Body of pancreas (tissue), 4 donors: ENCODE measurements around the gene UBE2L6. TPM values are rescaled to one million over a fixed set of nuclear protein-coding genes. Genes with fewer than 3 reads are reported as not detected.
A peak's percentile ranks its signal among the peaks of the same experiment; 100 is the strongest.

Experiments
- ATAC-seq: fragments of 150-250 bp; one replicate; pipeline ENCODE4 v1.9.1; 2016
- DNase-seq, 4 donors: peaks; one replicate each; pipeline ENCODE4 v3.0.0-alpha.2; 2019
- H3K27ac ChIP-seq, 4 donors: fragments of 200-600 bp; sonication (generic); 1 replicate in 3 of 4; 2 replicates in 1 of 4; pipeline versions ENCODE4 v1.5.1 to v1.6.1; 2016 to 2019; ENCODE audit warnings: mild to moderate bottlenecking in 1 of 4, mixed read lengths in 1 of 4, moderate library complexity in 1 of 4
- H3K27me3 ChIP-seq, 2 donors: fragments of 200-600 bp; sonication (generic); one replicate each; pipeline ENCODE4 v1.6.0; 2016; ENCODE audit warnings: mild to moderate bottlenecking in 1 of 2
- H3K36me3 ChIP-seq, 2 donors: fragments of 200-600 bp; sonication (generic); replicated peaks in 1 of 2; 2 replicates each; pipeline ENCODE4 v1.5.1; 2016; ENCODE audit warnings: low read depth in 2 of 2; ENCODE audit not compliant: insufficient read depth in 1 of 2
- H3K4me1 ChIP-seq: fragments of 200-600 bp; sonication (generic); one replicate; pipeline ENCODE4 v1.6.0; 2016
- H3K4me3 ChIP-seq, 2 donors: fragments of 200-600 bp; sonication (generic); 1 replicate in 1 of 2; 2 replicates in 1 of 2; pipeline ENCODE4 v1.5.1; 2016 to 2019
- H3K9me3 ChIP-seq, 3 donors: fragments of 200-600 bp; sonication (generic); 1 replicate in 2 of 3; 2 replicates in 1 of 3; pipeline ENCODE4 v1.5.1; 2016
- POLR2A ChIP-seq, 3 donors: fragments of 450-650 bp; IDR thresholded peaks; one replicate each; pipeline ENCODE4 v1.6.1; 2016; ENCODE audit warnings: antibody characterized with exemption in 3 of 3, mild to moderate bottlenecking in 2 of 3
- WGBS, 2 donors: methylation state at CpG; one replicate each; pipeline ENCODE4 v1.1.5; 2017; 5-methylcytosine and 5-hydroxymethylcytosine counted together
- intact Hi-C: fragments of 100-400 bp; cut with DNase I; formaldehyde crosslinking; loops from one replicate; pipeline ENCODE4 v1.15.1; 2023
- total RNA-seq, 2 donors: library from RNA; depleted of rRNA; stranded (reverse); fragments of >200 nt; gene quantifications; one replicate each; pipeline ENCODE4 v1.1.0, GENCODE V29; 2016
- TF ChIP-seq, protein P1 (sequence below), 7 experiments: fragments of 450-650 bp in 4 of 7; fragments of 200-600 bp in 3 of 7; sonication (generic) in 3 of 7; IDR thresholded peaks; one replicate each; pipeline ENCODE4 v1.5.1; 2016 to 2019; ENCODE audit warnings: antibody characterized with exemption in 7 of 7

UBE2L6 gene
- total RNA-seq, 2 donors from 2014 or later, result 7.9 to 17.4 TPM

DNA sequence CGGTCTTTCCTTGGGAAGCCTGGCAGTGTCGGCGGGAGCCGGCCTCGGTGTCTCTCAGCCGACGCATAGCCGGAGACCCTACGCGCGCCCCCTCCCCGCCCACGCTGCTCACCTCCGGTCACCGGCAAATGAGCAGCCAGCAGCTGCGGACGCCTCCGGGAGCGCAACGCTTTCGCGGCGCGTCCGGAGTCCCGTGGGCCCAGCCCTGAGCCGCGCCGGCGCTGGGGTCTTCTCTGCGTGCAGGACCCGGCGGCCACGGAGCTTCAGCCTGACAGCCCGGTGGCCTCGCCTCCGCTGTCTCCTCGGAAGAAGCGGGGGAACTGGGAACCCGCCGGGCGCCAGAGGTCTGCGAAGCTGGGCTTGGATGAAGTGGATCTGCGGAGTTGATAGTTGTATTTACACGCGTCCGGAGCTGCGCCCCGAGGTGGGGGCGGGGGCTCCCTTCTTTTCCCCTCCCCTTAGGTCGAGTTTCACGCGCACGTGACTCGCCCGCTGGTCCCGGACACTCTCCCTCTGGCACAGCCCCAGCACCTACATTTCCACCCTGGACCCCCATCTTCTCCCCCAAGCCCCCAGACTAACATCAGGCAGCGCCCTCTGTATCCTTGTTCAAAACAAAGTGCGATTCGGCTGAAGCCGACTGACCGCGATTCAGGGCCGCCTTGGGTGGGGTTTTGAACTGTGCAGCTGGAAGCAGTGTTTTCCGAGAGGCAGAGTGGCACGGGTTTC, 52.0 kb downstream of the UBE2L6 start, which contains the start of gene SLC43A1:
Gene SLC43A1 (minus strand): TSS at position 371 of the 729 bp plus-strand sequence. CDS start 1,591 bp downstream, outside the sequence.
- intact Hi-C loops, result no loop called here

DNA sequence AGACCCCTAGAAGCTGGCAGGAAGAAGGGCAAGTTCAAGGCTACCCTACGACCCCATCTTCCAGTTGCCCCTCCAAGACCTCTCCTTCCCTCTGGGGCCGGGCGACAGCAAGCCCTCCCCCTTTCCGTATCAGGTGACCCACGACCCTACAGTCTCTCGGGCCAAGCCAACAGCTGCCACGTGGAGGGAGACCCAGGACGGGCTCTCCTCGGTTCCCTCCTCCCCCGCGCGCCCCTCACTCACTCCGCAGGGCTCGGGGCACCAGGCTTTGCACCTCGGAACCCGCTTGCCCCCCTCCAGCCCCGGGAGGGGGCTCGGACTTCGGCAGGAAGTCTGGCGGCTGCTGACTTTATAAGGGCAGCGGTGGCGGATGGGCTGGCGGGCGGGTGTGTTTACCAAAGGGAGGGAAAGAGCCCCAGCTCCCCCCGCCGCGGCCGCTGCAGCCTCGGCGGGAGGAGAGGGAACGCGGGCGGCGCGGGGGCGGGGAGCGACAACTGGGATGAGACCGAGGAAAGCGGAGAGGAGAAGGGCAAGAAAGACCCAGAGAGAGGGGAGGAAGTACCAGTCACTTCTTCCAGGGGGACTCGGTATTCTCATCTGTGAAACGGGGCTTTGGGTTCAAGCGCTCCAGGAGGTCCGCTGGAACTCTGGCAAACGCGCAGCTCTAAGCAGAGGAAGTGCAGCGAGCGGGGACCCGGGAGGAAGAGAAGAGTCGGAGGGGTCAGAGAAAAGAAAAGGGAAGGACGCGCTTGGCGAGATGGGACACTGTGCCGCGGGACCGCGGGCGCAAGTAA, 52.7 kb downstream of the UBE2L6 start:
- H3K27me3 ChIP-seq, result no peaks in the 10 kb centered on the region
- H3K27ac ChIP-seq, result peak overlapping the region; percentile 78 to 95 (median 92)
- intact Hi-C loops, result no loop called here
- TF ChIP-seq POLR2A (IDR thresholded peaks at IDR 0.05), result peak; percentile 58 to 83 (median 76)
- TF ChIP-seq, protein P1, sequence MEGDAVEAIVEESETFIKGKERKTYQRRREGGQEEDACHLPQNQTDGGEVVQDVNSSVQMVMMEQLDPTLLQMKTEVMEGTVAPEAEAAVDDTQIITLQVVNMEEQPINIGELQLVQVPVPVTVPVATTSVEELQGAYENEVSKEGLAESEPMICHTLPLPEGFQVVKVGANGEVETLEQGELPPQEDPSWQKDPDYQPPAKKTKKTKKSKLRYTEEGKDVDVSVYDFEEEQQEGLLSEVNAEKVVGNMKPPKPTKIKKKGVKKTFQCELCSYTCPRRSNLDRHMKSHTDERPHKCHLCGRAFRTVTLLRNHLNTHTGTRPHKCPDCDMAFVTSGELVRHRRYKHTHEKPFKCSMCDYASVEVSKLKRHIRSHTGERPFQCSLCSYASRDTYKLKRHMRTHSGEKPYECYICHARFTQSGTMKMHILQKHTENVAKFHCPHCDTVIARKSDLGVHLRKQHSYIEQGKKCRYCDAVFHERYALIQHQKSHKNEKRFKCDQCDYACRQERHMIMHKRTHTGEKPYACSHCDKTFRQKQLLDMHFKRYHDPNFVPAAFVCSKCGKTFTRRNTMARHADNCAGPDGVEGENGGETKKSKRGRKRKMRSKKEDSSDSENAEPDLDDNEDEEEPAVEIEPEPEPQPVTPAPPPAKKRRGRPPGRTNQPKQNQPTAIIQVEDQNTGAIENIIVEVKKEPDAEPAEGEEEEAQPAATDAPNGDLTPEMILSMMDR (IDR thresholded peaks at IDR 0.05), result no peak
- peak overlapping the region; percentile 90 to 92 for H3K4me3 ChIP-seq
- 0 to 1% methylated on average over 37 to 57 of the region's 57 CpGs for WGBS, 2 donors
- H3K4me1 ChIP-seq, result peaks cover 28% of the 10 kb centered on the region
- peak; percentile 82 for ATAC-seq
- no peaks in the 10 kb centered on the region for H3K36me3 ChIP-seq
- no peaks in the 10 kb centered on the region for H3K9me3 ChIP-seq
- DNase-seq, result peak; percentile 83 to 88 (median 84)

More for the DNA sequence above, 52.0 kb downstream of the UBE2L6 start, which contains the start of gene SLC43A1:
- Histone ChIP-seq H3K9me3 (no peaks in the 10 kb centered on the region), H3K4me1 (peaks cover 24% of the 10 kb centered on the region), H3K4me3 (peak within 1 kb of the TSS; percentile 90 to 92), H3K36me3 (no peaks in the 10 kb centered on the region), H3K27me3 (no peaks in the 10 kb centered on the region), H3K27ac (peak within 1 kb of the TSS; percentile 78 to 95 (median 92))
- WGBS, 2 donors, result 0% methylated on average over 29 to 60 of the region's 66 CpGs
- TF ChIP-seq, protein P1 (IDR thresholded peaks at IDR 0.05), result peak in 1 of 7 experiments; percentile 15
- TF ChIP-seq POLR2A (IDR thresholded peaks at IDR 0.05), result peak; percentile 54 to 71 (median 69)
- DNase-seq (peak; percentile 80 to 88 (median 80)), ATAC-seq (peak; percentile 74)

DNA sequence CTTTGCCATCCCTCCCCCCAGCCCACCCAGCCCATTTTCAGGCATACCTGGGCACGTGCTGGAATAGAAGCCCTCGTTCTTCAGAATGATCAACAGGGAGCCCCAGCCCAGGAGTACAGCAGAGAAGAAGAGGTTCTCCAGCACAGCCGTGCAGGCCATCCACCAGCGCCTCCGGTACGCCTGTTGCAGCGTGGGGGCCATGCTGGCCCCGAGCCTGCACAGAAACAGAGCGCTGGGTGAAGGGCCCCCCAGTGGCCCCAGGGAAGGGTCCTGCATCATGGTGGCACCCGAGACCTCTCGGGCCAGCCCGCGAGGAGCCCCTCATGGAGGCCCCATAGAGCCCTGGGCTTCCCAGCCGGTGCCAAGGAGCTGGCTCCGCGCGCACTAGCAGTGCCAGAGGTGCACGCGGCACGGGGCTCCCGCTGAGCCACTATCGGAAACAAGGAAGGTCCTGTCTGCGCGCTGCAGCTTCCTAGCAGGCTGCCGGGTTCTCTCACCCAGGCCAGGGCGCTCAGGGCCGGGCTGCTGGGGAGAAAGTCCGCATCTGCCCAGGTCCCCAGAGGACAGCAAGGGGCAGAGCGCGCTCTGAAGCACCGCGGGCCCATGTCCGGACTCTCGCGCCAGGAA, 53.4 kb downstream of the UBE2L6 start:
- DNase-seq, result peak; percentile 70 to 77 (median 73)
- TF ChIP-seq, protein P1 (IDR thresholded peaks at IDR 0.05), result peak in 1 of 7 experiments; percentile 10
- peak in 1 of 3 donors; percentile 61 for TF ChIP-seq POLR2A (IDR thresholded peaks at IDR 0.05)
- intact Hi-C loops, result no loop called here
- WGBS, 2 donors, result 0 to 3% methylated on average over 8 to 29 of the region's 35 CpGs
- ATAC-seq, result peak; percentile 69
- H3K4me3 ChIP-seq, result peak overlapping the region; percentile 90 to 92
- no peaks in the 10 kb centered on the region for H3K27me3 ChIP-seq
- peaks cover 34% of the 10 kb centered on the region for H3K4me1 ChIP-seq
- H3K36me3 ChIP-seq, result no peaks in the 10 kb centered on the region
- peak overlapping the region; percentile 78 to 95 (median 92) for H3K27ac ChIP-seq
- H3K9me3 ChIP-seq, result no peaks in the 10 kb centered on the region

DNA sequence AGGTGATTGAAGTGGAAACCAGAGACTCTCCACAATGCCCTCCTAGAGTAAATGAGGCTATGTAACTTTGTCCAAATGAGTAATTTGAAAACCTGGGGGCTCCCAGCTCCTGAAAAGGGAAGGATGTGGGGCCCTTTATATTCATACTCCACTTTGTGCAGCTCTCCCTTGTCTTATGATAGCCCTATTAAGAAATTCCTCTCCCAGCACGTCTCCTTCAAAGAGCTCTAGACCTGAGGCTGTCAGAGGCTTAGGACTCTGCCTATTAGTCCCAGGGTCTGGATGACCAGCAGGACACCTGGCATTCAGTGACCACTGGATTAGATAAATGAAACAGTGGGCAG, 54.0 kb downstream of the UBE2L6 start:
- no peaks in the 10 kb centered on the region for H3K9me3 ChIP-seq
- peaks cover 40% of the 10 kb centered on the region for H3K4me1 ChIP-seq
- H3K27ac ChIP-seq, result peak overlapping the region; percentile 78 to 95 (median 92)
- H3K4me3 ChIP-seq, result peak overlapping the region; percentile 90 to 92
- no peaks in the 10 kb centered on the region for H3K36me3 ChIP-seq
- intact Hi-C loops, result no loop called here
- TF ChIP-seq, protein P1 (IDR thresholded peaks at IDR 0.05), result no peak
- no peak for TF ChIP-seq POLR2A (IDR thresholded peaks at IDR 0.05)
- ATAC-seq, result no peak
- no peaks in the 10 kb centered on the region for H3K27me3 ChIP-seq
- no peak for DNase-seq
- WGBS, 2 donors, result 13 to 22% methylated on average over 1 of the region's 1 CpG
